Parathyroid adenoma (tissue), 2 donors: Measurements from ENCODE around the gene RESF1.

Source experiments
- H2AFZ ChIP-seq: fragments of 300-600 bp; sonication (generic); one replicate; pipeline ENCODE4 v1.7.0; 2017; ENCODE audit warnings: antibody characterized with exemption, mild to moderate bottlenecking
- H3K27ac ChIP-seq: fragments of 300-600 bp; sonication (generic); one replicate; pipeline ENCODE4 v1.7.0; 2017
- H3K27me3 ChIP-seq: fragments of 300-600 bp; sonication (generic); one replicate; pipeline ENCODE4 v1.7.0; 2017; ENCODE audit warnings: low read length; ENCODE audit not compliant: control insufficient read depth, insufficient read depth
- H3K36me3 ChIP-seq: fragments of 300-600 bp; sonication (generic); one replicate; pipeline ENCODE4 v1.7.0; 2017; ENCODE audit warnings: low read length; ENCODE audit not compliant: control insufficient read depth, insufficient read depth
- H3K4me1 ChIP-seq: fragments of 300-600 bp; sonication (generic); one replicate; pipeline ENCODE4 v1.7.0; 2017; ENCODE audit warnings: control low read depth
- H3K4me2 ChIP-seq: fragments of 300-600 bp; sonication (generic); one replicate; pipeline ENCODE4 v1.7.0; 2017; ENCODE audit warnings: low read length
- H3K4me3 ChIP-seq: fragments of 300-600 bp; sonication (generic); one replicate; pipeline ENCODE4 v1.7.0; 2017; ENCODE audit warnings: low read depth, low read length
- H3K79me2 ChIP-seq: fragments of 300-600 bp; sonication (generic); one replicate; pipeline ENCODE4 v1.7.0; 2017; ENCODE audit warnings: control low read depth
- H3K9ac ChIP-seq: fragments of 300-600 bp; sonication (generic); one replicate; pipeline ENCODE4 v1.7.0; 2017; ENCODE audit warnings: mild to moderate bottlenecking
- H3K9me3 ChIP-seq: fragments of 300-600 bp; sonication (generic); one replicate; pipeline ENCODE4 v1.7.0; 2017; ENCODE audit warnings: low read length; ENCODE audit not compliant: control insufficient read depth
- CTCF ChIP-seq: fragments of 300-600 bp; sonication (generic); IDR thresholded peaks from one replicate; pipeline ENCODE4 v1.7.0; 2017; ENCODE audit warnings: antibody characterized with exemption, mild to moderate bottlenecking
- donor health status: primary hyperparathyroidism.

RESF1 gene

GRCh38 chr12:31989571-31990362, 30.6 kb downstream of the RESF1 start:
- no peak overlapping the region for H3K9ac ChIP-seq
- no peaks in the 10 kb centered on the region for H3K27me3 ChIP-seq
- no peak for TF ChIP-seq CTCF
- H3K9me3 ChIP-seq, result no peaks in the 10 kb centered on the region
- no peaks in the 10 kb centered on the region for H3K4me1 ChIP-seq
- no peak overlapping the region for H3K27ac ChIP-seq
- no peaks in the 10 kb centered on the region for H3K79me2 ChIP-seq
- H3K4me3 ChIP-seq, result no peak overlapping the region
- no peak overlapping the region for H2AFZ ChIP-seq
- H3K36me3 ChIP-seq, result no peaks in the 10 kb centered on the region
- H3K4me2 ChIP-seq, result no peak overlapping the region

- H3K27ac ChIP-seq, result no peak overlapping the region
- H3K4me2 ChIP-seq, result no peak overlapping the region
- no peak overlapping the region for H3K9ac ChIP-seq
- TF ChIP-seq CTCF, result no peak
- no peaks in the 10 kb centered on the region for H3K79me2 ChIP-seq
- H3K4me1 ChIP-seq, result no peaks in the 10 kb centered on the region
- no peaks in the 10 kb centered on the region for H3K9me3 ChIP-seq
- H3K36me3 ChIP-seq, result no peaks in the 10 kb centered on the region
- H3K4me3 ChIP-seq, result no peak overlapping the region
- H3K27me3 ChIP-seq, result no peaks in the 10 kb centered on the region
- no peak overlapping the region for H2AFZ ChIP-seq
Observed at GRCh38 chr12:31991146-31991545, 31.9 kb downstream of the RESF1 start.

- H3K9ac ChIP-seq, result no peak overlapping the region
- H3K36me3 ChIP-seq, result no peaks in the 10 kb centered on the region
- no peak overlapping the region for H2AFZ ChIP-seq
- H3K9me3 ChIP-seq, result no peaks in the 10 kb centered on the region
- no peaks in the 10 kb centered on the region for H3K27me3 ChIP-seq
- no peak overlapping the region for H3K4me3 ChIP-seq
- no peaks in the 10 kb centered on the region for H3K79me2 ChIP-seq
- no peak overlapping the region for H3K27ac ChIP-seq
- no peak for TF ChIP-seq CTCF
- no peaks in the 10 kb centered on the region for H3K4me1 ChIP-seq
- H3K4me2 ChIP-seq, result no peak overlapping the region
Observed at GRCh38 chr12:31991815-31992214, 32.6 kb downstream of the RESF1 start.

- no peaks in the 10 kb centered on the region for H3K36me3 ChIP-seq
Observed at GRCh38 chr12:31999692-32000091, 40.5 kb downstream of the RESF1 start.

More at GRCh38 chr12:31999692-32000091, 40.5 kb downstream of the RESF1 start:
- Histone ChIP-seq H3K4me3 (no peak overlapping the region), H3K27me3 (no peaks in the 10 kb centered on the region), H3K79me2 (no peaks in the 10 kb centered on the region), H3K9me3 (no peaks in the 10 kb centered on the region), H3K27ac (no peak overlapping the region), H3K4me1 (no peaks in the 10 kb centered on the region), H3K4me2 (no peak overlapping the region), H3K9ac (no peak overlapping the region), H2AFZ (no peak overlapping the region)
- no peak for TF ChIP-seq CTCF
